HCT116 (cell line): Measurements from ENCODE around the gene GRK6. TPM values are rescaled to one million over a fixed set of nuclear protein-coding genes. Genes with fewer than 3 reads are reported as not detected.

Experiments
- ATAC-seq: fragments of 200-7000 bp; cut with Tn5 transposase; 2 replicates; pipeline ENCODE4 v1.9.1; 2020; ENCODE audit warnings: mild to moderate bottlenecking, moderate library complexity
- BruUV-seq: library from RNA; stranded (reverse); fragments of 400-500 nt; replicated peaks from 2 replicates; lab custom pipeline; 2021; lab: Mats Ljungman, UMichigan
- CTCF ChIA-PET: fragments of 300-600 bp; sonication (Branson Sonifier 250); formaldehyde crosslinking; loops from one replicate; lab custom pipeline; 2021; ENCODE audit warnings: antibody characterized with exemption; lab: Charles Lee
- POLR2A ChIA-PET: fragments of 300-600, 350-600 bp; sonication (Branson Sonifier 250); formaldehyde crosslinking; loops from one replicate; lab custom pipeline; 2021; ENCODE audit warnings: antibody characterized with exemption; lab: Charles Lee
- RAD21 ChIA-PET, 2 experiments: fragments of 300-600 bp; sonication (Branson Sonifier 250); formaldehyde crosslinking; loops; one replicate each; lab custom pipeline; 2023; ENCODE audit warnings: low total read pairs in 2 of 2; ENCODE audit not compliant: uncharacterized antibody in 2 of 2, unreplicated experiment in 2 of 2, low non-redundant PET in 1 of 2; lab: Charles Lee
- DNase-seq: peaks from one replicate; pipeline ENCODE4 v3.0.0-alpha.2; 2010; ENCODE audit warnings: low read depth, low spot score
- H2AFZ ChIP-seq: fragments of 200-600 bp; shearing (Covaris generic), sonication (generic); 2 replicates; pipeline ENCODE4 v1.6.1; 2017; ENCODE audit warnings: low read depth, mixed run types, mixed read lengths, antibody characterized with exemption, low read length; ENCODE audit not compliant: poor library complexity, severe bottlenecking
- H3K27ac ChIP-seq: 2 replicates; pipeline ENCODE4 v1.5.1; 2012; ENCODE audit warnings: low read depth, low read length
- H3K27me3 ChIP-seq: fragments of 200-600 bp; sonication (generic); 2 replicates; pipeline ENCODE4 v1.6.1; 2016; ENCODE audit warnings: mixed run types, low read length, mixed read lengths; ENCODE audit not compliant: insufficient read depth
- H3K36me3 ChIP-seq, 2 experiments: fragments of 200-500 bp in 1 of 2; fragments of 200-600 bp in 1 of 2; sonication (Bioruptor generic) in 1 of 2; sonication (generic) in 1 of 2; 2 replicates each; pipeline versions ENCODE4 v1.5.1 to v1.6.1; 2014 to 2016; ENCODE audit warnings: low read length in 2 of 2, inconsistent platforms in 1 of 2, mixed read lengths in 1 of 2, mixed run types in 1 of 2; ENCODE audit not compliant: insufficient read depth in 2 of 2, control insufficient read depth in 1 of 2
- H3K4me1 ChIP-seq, 2 experiments: fragments of 200-600 bp in 1 of 2; sonication (generic) in 1 of 2; 2 replicates each; pipeline versions ENCODE4 v1.5.1 to v1.6.1; 2012 to 2017; ENCODE audit warnings: low read length in 2 of 2, inconsistent platforms in 1 of 2, mild to moderate bottlenecking in 1 of 2, mixed read lengths in 1 of 2, mixed run types in 1 of 2, moderate library complexity in 1 of 2; ENCODE audit not compliant: insufficient read depth in 2 of 2, control insufficient read depth in 1 of 2
- H3K4me2 ChIP-seq: fragments of 200-600 bp; sonication (generic); 2 replicates; pipeline ENCODE4 v1.6.1; 2017; ENCODE audit warnings: mixed run types, low read length, mixed read lengths
- H3K4me3 ChIP-seq, 2 experiments: fragments of 200-600 bp in 1 of 2; sonication (generic) in 1 of 2; replicated peaks in 1 of 2; 2 replicates each; pipeline ENCODE4 v1.5.1; 2011 to 2016; ENCODE audit warnings: low read length in 2 of 2, control low read depth in 1 of 2, low read depth in 1 of 2, mild to moderate bottlenecking in 1 of 2, mixed read lengths in 1 of 2, mixed run types in 1 of 2
- H3K79me2 ChIP-seq: fragments of 200-600 bp; sonication (generic); 2 replicates; pipeline ENCODE4 v1.6.1; 2017; ENCODE audit warnings: mild to moderate bottlenecking, mixed run types, low read length, moderate library complexity, mixed read lengths; ENCODE audit not compliant: insufficient read depth
- H3K9ac ChIP-seq: fragments of 200-600 bp; sonication (generic); 2 replicates; pipeline ENCODE4 v1.6.1; 2016; ENCODE audit warnings: low read length, mixed read lengths
- H3K9me2 ChIP-seq: fragments of 200-600 bp; sonication (generic), shearing (Covaris generic); 2 replicates; pipeline ENCODE4 v1.6.1; 2017; ENCODE audit warnings: mixed run types, mild to moderate bottlenecking, moderate library complexity; ENCODE audit not compliant: insufficient read depth
- H3K9me3 ChIP-seq, 2 experiments: fragments of 200-500 bp in 1 of 2; fragments of 200-600 bp in 1 of 2; sonication (Bioruptor generic) in 1 of 2; sonication (generic) in 1 of 2; 2 replicates each; pipeline ENCODE4 v1.6.1; 2014 to 2017; ENCODE audit warnings: low read length in 2 of 2, mixed read lengths in 2 of 2, inconsistent platforms in 1 of 2, low read depth in 1 of 2, mild to moderate bottlenecking in 1 of 2, mixed run types in 1 of 2, moderate library complexity in 1 of 2; ENCODE audit not compliant: control insufficient read depth in 1 of 2, insufficient read depth in 1 of 2
- H4K20me1 ChIP-seq: fragments of 200-600 bp; sonication (generic), shearing (Covaris generic); 2 replicates; pipeline ENCODE4 v1.6.1; 2017; ENCODE audit warnings: mixed run types, mild to moderate bottlenecking, moderate library complexity; ENCODE audit not compliant: insufficient read depth
- CBX3 ChIP-seq: IDR thresholded peaks from 2 replicates; pipeline ENCODE4 v1.6.1; 2012; ENCODE audit warnings: low read depth
- CEBPB ChIP-seq: IDR thresholded peaks from 2 replicates; pipeline ENCODE4 v1.6.1; 2012; ENCODE audit warnings: low read depth
- EGR1 ChIP-seq: IDR thresholded peaks from 2 replicates; pipeline ENCODE4 v1.6.1; 2012; ENCODE audit warnings: low read depth
- ELF1 ChIP-seq: IDR thresholded peaks from 2 replicates; pipeline ENCODE4 v1.6.1; 2012; ENCODE audit warnings: low read depth, borderline replicate concordance
- EZH2 ChIP-seq: fragments of 200-600 bp; sonication (generic); IDR thresholded peaks from 2 replicates; pipeline ENCODE4 v1.6.1; 2017; ENCODE audit warnings: antibody characterized with exemption, mixed run types
- FOSL1 ChIP-seq: IDR thresholded peaks from 2 replicates; pipeline ENCODE4 v1.6.1; 2012; ENCODE audit warnings: low read depth
- JUND ChIP-seq: IDR thresholded peaks from 2 replicates; pipeline ENCODE4 v1.6.1; 2012
- POLR2A ChIP-seq: IDR thresholded peaks from 2 replicates; pipeline ENCODE4 v1.7.0; 2011; ENCODE audit warnings: borderline replicate concordance; ENCODE audit not compliant: insufficient read depth, insufficient read length; ENCODE audit errors: extremely low read depth
- POLR2AphosphoS5 ChIP-seq: IDR thresholded peaks from 2 replicates; pipeline ENCODE4 v1.6.1; 2011; ENCODE audit warnings: mild to moderate bottlenecking, low read depth, low read length, moderate library complexity
- SIN3A ChIP-seq: IDR thresholded peaks from 2 replicates; pipeline ENCODE4 v1.6.1; 2012; ENCODE audit warnings: low read depth
- SRF ChIP-seq: IDR thresholded peaks from 2 replicates; pipeline ENCODE4 v1.6.1; 2012; ENCODE audit warnings: low read depth
- TCF7L2 ChIP-seq: IDR thresholded peaks from 2 replicates; pipeline ENCODE4 v1.7.0; 2011; ENCODE audit warnings: borderline replicate concordance, inconsistent platforms; ENCODE audit not compliant: insufficient read depth, insufficient read length; ENCODE audit errors: extremely low read depth
- YY1 ChIP-seq: IDR thresholded peaks from 2 replicates; pipeline ENCODE4 v1.6.1; 2011; ENCODE audit warnings: low read length, low read depth, moderate library complexity, mild to moderate bottlenecking; ENCODE audit not compliant: insufficient replicate concordance; ENCODE audit errors: extremely low read depth
- ZFX ChIP-seq: fragments of 450-650 bp; IDR thresholded peaks from 2 replicates; pipeline ENCODE4 v1.6.1; 2017
- ZNF274 ChIP-seq: fragments of 200-500 bp; sonication (Bioruptor generic); IDR thresholded peaks from 2 replicates; pipeline ENCODE4 v1.6.1; 2014; ENCODE audit warnings: mild to moderate bottlenecking, low read depth, low read length, inconsistent platforms
- intact Hi-C: fragments of 100-400 bp; cut with micrococcal nuclease; formaldehyde crosslinking; loops from 2 replicates; pipeline ENCODE4 v1.10.0; 2022
- total RNA-seq: library from RNA; stranded (reverse); gene quantifications from one replicate; pipeline ENCODE4 v1.2.1, GENCODE V29; 2021; ENCODE audit not compliant: unreplicated experiment
- TF ChIP-seq, protein P1 (sequence below): IDR thresholded peaks from 2 replicates; pipeline ENCODE4 v1.6.1; 2012

The GRK6 gene
- total RNA-seq, 1 experiment from 2014 or later, result 89.3 TPM

DNA sequence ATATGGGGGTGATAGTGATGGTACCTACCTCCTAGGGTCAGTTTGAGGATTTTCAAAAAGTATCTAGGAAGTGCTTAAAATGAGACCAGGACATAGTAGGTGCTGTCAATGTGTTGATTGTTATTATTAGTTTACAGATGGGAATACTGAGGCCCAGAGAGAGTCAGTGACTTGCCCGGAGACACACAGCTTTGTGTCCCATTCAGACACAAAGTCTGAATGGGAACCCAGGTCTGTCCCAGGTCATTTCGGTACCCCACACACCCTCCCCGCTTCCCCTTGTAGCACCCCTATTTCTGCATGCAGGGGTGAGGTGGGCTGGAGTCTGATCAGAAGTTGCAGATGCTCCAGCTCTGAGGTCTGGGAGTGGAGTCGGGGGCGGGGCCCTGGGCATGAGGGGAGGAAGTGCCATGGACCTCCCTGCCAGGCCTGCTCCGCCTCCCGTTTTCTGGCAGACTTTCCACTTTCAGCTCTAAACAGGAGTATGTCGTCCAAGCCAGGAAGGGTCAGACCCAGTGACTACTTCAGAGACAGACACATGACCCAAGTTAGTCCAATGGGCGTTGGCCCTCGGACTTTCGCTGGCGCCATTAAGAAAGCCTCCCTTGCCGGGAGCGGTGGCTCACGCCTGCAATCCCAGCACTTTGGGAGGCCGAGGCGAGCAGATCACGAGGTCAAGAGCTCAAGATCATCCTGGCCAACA is 50.2 kb downstream of the GRK6 start:
- intact Hi-C loops, result no loop called here
- H4K20me1 ChIP-seq, result no peaks in the 10 kb centered on the region
- no peak overlapping the region for H3K4me2 ChIP-seq
- no peak overlapping the region for H3K27ac ChIP-seq
- no peak overlapping the region for H3K9ac ChIP-seq
- no peak overlapping the region for H2AFZ ChIP-seq
- TF ChIP-seq EGR1 (no peak), FOSL1 (no peak), EZH2 (no peak), TCF7L2 (no peak)
- TF ChIP-seq, protein P1, sequence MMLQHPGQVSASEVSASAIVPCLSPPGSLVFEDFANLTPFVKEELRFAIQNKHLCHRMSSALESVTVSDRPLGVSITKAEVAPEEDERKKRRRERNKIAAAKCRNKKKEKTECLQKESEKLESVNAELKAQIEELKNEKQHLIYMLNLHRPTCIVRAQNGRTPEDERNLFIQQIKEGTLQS, result no peak
- RAD21 ChIA-PET, result interaction anchor here in 1 of 2 experiments (0.6 kb wide), 1 partner anchor 18 kb away, joined by 3 read pairs; no protein-coding TSS in a partner anchor
- peaks cover 8 to 32% of the 10 kb centered on the region in 2 experiments; a peak in 3 of 4 replicates for H3K4me1 ChIP-seq
- no TSS peak for BruUV-seq
- CTCF ChIA-PET, result interaction anchor here (0.6 to 2.9 kb wide), 6 partner anchors 18 to 87 kb away, joined by 3 to 11 read pairs (median 4); partner anchors contain the start of gene PDLIM7
- DNase-seq (no peak), ATAC-seq (no peak)
- H3K4me3 ChIP-seq, result no peak overlapping the region
- no peaks in the 10 kb centered on the region for H3K36me3 ChIP-seq
- no peaks in the 10 kb centered on the region for H3K9me3 ChIP-seq
- no peaks in the 10 kb centered on the region for H3K9me2 ChIP-seq
- H3K27me3 ChIP-seq, result no peaks in the 10 kb centered on the region
- POLR2A ChIA-PET, result interaction anchor here (1.9 to 6.3 kb wide), 2 partner anchors 10 to 18 kb away, joined by 5 to 54 read pairs; partner anchors contain the start of gene PDLIM7
- peaks cover 11% of the 10 kb centered on the region for H3K79me2 ChIP-seq

DNA sequence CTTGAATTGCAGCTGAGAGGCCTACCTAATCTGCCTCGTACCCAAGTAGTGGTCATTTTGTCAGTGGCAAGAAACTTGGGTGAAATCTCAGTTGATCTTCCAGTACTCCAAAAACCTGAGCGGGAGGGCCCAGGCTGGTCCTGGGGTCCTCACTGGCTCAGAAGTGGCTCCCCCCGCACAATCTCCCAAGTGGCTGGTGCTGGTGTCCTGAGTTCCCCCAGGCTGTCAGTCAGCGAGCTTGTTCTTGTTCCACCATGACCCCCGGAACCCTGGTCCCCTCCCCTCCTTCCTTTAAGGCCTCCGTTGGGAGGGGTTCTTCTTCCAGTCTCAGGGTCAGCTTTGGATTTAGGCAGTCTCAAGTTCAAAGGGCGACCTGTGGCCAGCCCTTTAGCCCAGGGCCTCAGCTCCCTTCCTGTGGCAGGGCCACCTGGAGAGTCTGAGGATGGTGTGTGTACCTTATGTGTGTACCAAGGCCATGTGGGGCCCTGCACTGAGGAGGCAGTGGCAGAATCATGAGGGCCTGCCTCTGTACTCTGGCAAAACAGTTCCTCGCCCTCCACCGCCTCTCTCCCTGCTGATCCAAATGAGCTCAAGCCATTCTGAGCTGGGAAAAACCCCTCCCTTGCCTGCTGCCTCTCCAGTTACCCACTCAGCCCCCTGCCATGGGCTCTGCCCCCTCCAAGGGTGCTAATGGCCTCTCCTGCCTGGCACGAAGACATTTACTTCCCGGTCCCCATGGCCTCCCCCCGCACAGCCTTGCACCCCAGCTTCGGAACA is 51.4 kb downstream of the GRK6 start:
- H3K27me3 ChIP-seq, result no peaks in the 10 kb centered on the region
- ATAC-seq, result no peak
- no peaks in the 10 kb centered on the region for H3K36me3 ChIP-seq
- no peak overlapping the region for H2AFZ ChIP-seq
- H3K4me1 ChIP-seq, result peaks cover 4 to 23% of the 10 kb centered on the region in 2 experiments; a peak in 2 of 4 replicates
- no peaks in the 10 kb centered on the region for H4K20me1 ChIP-seq
- intact Hi-C loops, result no loop called here
- no peak overlapping the region for H3K27ac ChIP-seq
- H3K9me2 ChIP-seq, result no peaks in the 10 kb centered on the region
- ChIA-PET CTCF (interaction anchor here (1.1 to 2.9 kb wide), 4 partner anchors 18 to 88 kb away, joined by 3 to 11 read pairs (median 6); partner anchors contain the start of gene PDLIM7), RAD21 (no interaction called here), POLR2A (interaction anchor here (1.9 to 6.3 kb wide), 2 partner anchors 9 to 17 kb away, joined by 5 to 54 read pairs; partner anchors contain the start of gene PDLIM7)
- no TSS peak for BruUV-seq
- H3K9me3 ChIP-seq, result no peaks in the 10 kb centered on the region
- H3K4me2 ChIP-seq, result no peak overlapping the region
- no peaks in the 10 kb centered on the region for H3K79me2 ChIP-seq
- DNase-seq, result no peak
- no peak overlapping the region for H3K4me3 ChIP-seq
- H3K9ac ChIP-seq, result no peak overlapping the region
- TF ChIP-seq ZNF274 (no peak), FOSL1 (no peak), JUND (no peak), EGR1 (no peak), SIN3A (no peak), CEBPB (no peak), YY1 (no peak), CBX3 (no peak), POLR2AphosphoS5 (no peak), SRF (no peak), ELF1 (no peak), POLR2A (no peak), ZFX (no peak)
- TF ChIP-seq, protein P1, result no peak
